ENCODE measurements around the gene SLC27A2.

The SLC27A2 gene

GRCh38 chr15:50247819-50248655, 66.0 kb downstream of the SLC27A2 start:
- intact Hi-C loops (cut with micrococcal nuclease), result no loop called here
- no peaks in the 10 kb centered on the region for H3K9me3 Mint-ChIP-seq
- H3K4me3 Mint-ChIP-seq, result peak overlapping the region; percentile 46
- H3K4me1 Mint-ChIP-seq (ENCODE audit: low read depth), result peaks cover 32% of the 10 kb centered on the region
- no peaks in the 10 kb centered on the region for H3K36me3 Mint-ChIP-seq (ENCODE audit: low read depth)
- H3K27ac Mint-ChIP-seq, result peak overlapping the region; percentile 83
- no peaks in the 10 kb centered on the region for H3K27me3 Mint-ChIP-seq

GRCh38 chr15:50248994-50249582, 67.1 kb downstream of the SLC27A2 start:
- peaks cover 32% of the 10 kb centered on the region for H3K4me1 Mint-ChIP-seq (ENCODE audit: low read depth)
- H3K27me3 Mint-ChIP-seq, result no peaks in the 10 kb centered on the region
- H3K9me3 Mint-ChIP-seq, result no peaks in the 10 kb centered on the region
- H3K4me3 Mint-ChIP-seq, result no peak overlapping the region
- no peaks in the 10 kb centered on the region for H3K36me3 Mint-ChIP-seq (ENCODE audit: low read depth)
- intact Hi-C loops (cut with micrococcal nuclease), result no loop called here
- no peak overlapping the region for H3K27ac Mint-ChIP-seq

- no peak overlapping the region for H3K4me3 Mint-ChIP-seq
- intact Hi-C loops (cut with micrococcal nuclease), result no loop called here
- no peaks in the 10 kb centered on the region for H3K36me3 Mint-ChIP-seq (ENCODE audit: low read depth)
- H3K27me3 Mint-ChIP-seq, result no peaks in the 10 kb centered on the region
- peaks cover 32% of the 10 kb centered on the region for H3K4me1 Mint-ChIP-seq (ENCODE audit: low read depth)
- H3K27ac Mint-ChIP-seq, result no peak overlapping the region
- no peaks in the 10 kb centered on the region for H3K9me3 Mint-ChIP-seq
Observed at GRCh38 chr15:50249704-50250103, 67.7 kb downstream of the SLC27A2 start.

GRCh38 chr15:50250760-50251394, 68.9 kb downstream of the SLC27A2 start:
- no peaks in the 10 kb centered on the region for H3K9me3 Mint-ChIP-seq
- no peak overlapping the region for H3K4me3 Mint-ChIP-seq
- H3K4me1 Mint-ChIP-seq (ENCODE audit: low read depth), result peaks cover 32% of the 10 kb centered on the region
- H3K27me3 Mint-ChIP-seq, result no peaks in the 10 kb centered on the region
- no peak overlapping the region for H3K27ac Mint-ChIP-seq
- intact Hi-C loops (cut with micrococcal nuclease), result no loop called here
- H3K36me3 Mint-ChIP-seq (ENCODE audit: low read depth), result no peaks in the 10 kb centered on the region

- intact Hi-C loops (cut with micrococcal nuclease), result no loop called here
- Mint-ChIP-seq H3K27me3 (no peaks in the 10 kb centered on the region), H3K9me3 (no peaks in the 10 kb centered on the region), H3K36me3 (ENCODE audit: low read depth) (no peaks in the 10 kb centered on the region), H3K4me1 (ENCODE audit: low read depth) (peaks cover 24% of the 10 kb centered on the region), H3K27ac (no peak overlapping the region), H3K4me3 (no peak overlapping the region)
Observed at GRCh38 chr15:50251638-50252182, 69.7 kb downstream of the SLC27A2 start.

- intact Hi-C loops (cut with micrococcal nuclease), result no loop called here
- Mint-ChIP-seq H3K4me3 (no peak overlapping the region), H3K9me3 (no peaks in the 10 kb centered on the region), H3K27me3 (no peaks in the 10 kb centered on the region), H3K27ac (no peak overlapping the region), H3K36me3 (ENCODE audit: low read depth) (no peaks in the 10 kb centered on the region), H3K4me1 (ENCODE audit: low read depth) (peaks cover 18% of the 10 kb centered on the region)
Observed at GRCh38 chr15:50252556-50252955, 70.6 kb downstream of the SLC27A2 start.

- Mint-ChIP-seq H3K27ac (no peak overlapping the region), H3K4me3 (no peak overlapping the region), H3K9me3 (no peaks in the 10 kb centered on the region), H3K4me1 (ENCODE audit: low read depth) (peaks cover 19% of the 10 kb centered on the region), H3K27me3 (peaks cover 4% of the 10 kb centered on the region), H3K36me3 (ENCODE audit: low read depth) (no peaks in the 10 kb centered on the region)
- intact Hi-C loops (cut with micrococcal nuclease), result no loop called here
Observed at GRCh38 chr15:50256188-50257041, 74.4 kb downstream of the SLC27A2 start.

- no peak overlapping the region for H3K4me3 Mint-ChIP-seq
- no peaks in the 10 kb centered on the region for H3K36me3 Mint-ChIP-seq (ENCODE audit: low read depth)
- no peak overlapping the region for H3K27ac Mint-ChIP-seq
- H3K27me3 Mint-ChIP-seq, result peaks cover 4% of the 10 kb centered on the region
- H3K4me1 Mint-ChIP-seq (ENCODE audit: low read depth), result peaks cover 25% of the 10 kb centered on the region
- no peaks in the 10 kb centered on the region for H3K9me3 Mint-ChIP-seq
- intact Hi-C loops (cut with micrococcal nuclease), result no loop called here
Observed at GRCh38 chr15:50257332-50257731, 75.3 kb downstream of the SLC27A2 start.

GRCh38 chr15:50257924-50258323, 75.9 kb downstream of the SLC27A2 start:
- H3K4me1 Mint-ChIP-seq (ENCODE audit: low read depth), result peaks cover 31% of the 10 kb centered on the region
- no peaks in the 10 kb centered on the region for H3K9me3 Mint-ChIP-seq
- no peaks in the 10 kb centered on the region for H3K36me3 Mint-ChIP-seq (ENCODE audit: low read depth)
- intact Hi-C loops (cut with micrococcal nuclease), result no loop called here
- H3K27ac Mint-ChIP-seq, result no peak overlapping the region
- peaks cover 4% of the 10 kb centered on the region for H3K27me3 Mint-ChIP-seq
- no peak overlapping the region for H3K4me3 Mint-ChIP-seq

GRCh38 chr15:50259276-50259675, 77.3 kb downstream of the SLC27A2 start:
- no peak overlapping the region for H3K27ac Mint-ChIP-seq
- no peaks in the 10 kb centered on the region for H3K36me3 Mint-ChIP-seq (ENCODE audit: low read depth)
- peaks cover 4% of the 10 kb centered on the region for H3K27me3 Mint-ChIP-seq
- intact Hi-C loops (cut with micrococcal nuclease), result no loop called here
- H3K4me1 Mint-ChIP-seq (ENCODE audit: low read depth), result peaks cover 32% of the 10 kb centered on the region
- no peaks in the 10 kb centered on the region for H3K9me3 Mint-ChIP-seq
- H3K4me3 Mint-ChIP-seq, result no peak overlapping the region

- Mint-ChIP-seq H3K4me1 (ENCODE audit: low read depth) (peaks cover 32% of the 10 kb centered on the region), H3K27ac (no peak overlapping the region), H3K9me3 (no peaks in the 10 kb centered on the region), H3K36me3 (ENCODE audit: low read depth) (no peaks in the 10 kb centered on the region), H3K27me3 (peaks cover 4% of the 10 kb centered on the region), H3K4me3 (no peak overlapping the region)
- intact Hi-C loops (cut with micrococcal nuclease), result no loop called here
Observed at GRCh38 chr15:50260969-50261496, 79.0 kb downstream of the SLC27A2 start.

GRCh38 chr15:50261981-50262380, 80.0 kb downstream of the SLC27A2 start:
- no peaks in the 10 kb centered on the region for H3K36me3 Mint-ChIP-seq (ENCODE audit: low read depth)
- H3K27ac Mint-ChIP-seq, result no peak overlapping the region
- H3K9me3 Mint-ChIP-seq, result no peaks in the 10 kb centered on the region
- intact Hi-C loops (cut with micrococcal nuclease), result no loop called here
- peaks cover 4% of the 10 kb centered on the region for H3K27me3 Mint-ChIP-seq
- H3K4me3 Mint-ChIP-seq, result no peak overlapping the region
- H3K4me1 Mint-ChIP-seq (ENCODE audit: low read depth), result peaks cover 32% of the 10 kb centered on the region

- Mint-ChIP-seq H3K36me3 (ENCODE audit: low read depth) (no peaks in the 10 kb centered on the region), H3K27ac (no peak overlapping the region), H3K4me3 (no peak overlapping the region), H3K27me3 (peaks cover 4% of the 10 kb centered on the region), H3K4me1 (ENCODE audit: low read depth) (peaks cover 32% of the 10 kb centered on the region), H3K9me3 (no peaks in the 10 kb centered on the region)
- intact Hi-C loops (cut with micrococcal nuclease), result no loop called here
Observed at GRCh38 chr15:50262533-50262932, 80.5 kb downstream of the SLC27A2 start.

Measured in dendritic cell treated with granulocyte-macrophage colony-stimulating factor and Interleukin-4, amounts not matched to agents 40 ng/mL and 50 ng/mL, for 4 days (primary cell).